ENCODE measurements around the gene IGLL5. TPM values are rescaled to one million over a fixed set of nuclear protein-coding genes. Genes with fewer than 3 reads are reported as not detected.

Gene IGLL5
- total and polyA plus RNA-seq, 2 donors (not counting 1 experiment from before 2014, with no cell fraction given): not detected

GRCh38 chr22:22866381-22867111 lies 21.1 kb upstream of the IGLL5 start:
- no peak overlapping the region for H3K27ac ChIP-seq (ENCODE audit: insufficient read depth, low read length)
- no peak for TF ChIP-seq EZH2 (IDR thresholded peaks at IDR 0.05; ENCODE audit: low read length, missing control alignments)
- TF ChIP-seq, protein P1, sequence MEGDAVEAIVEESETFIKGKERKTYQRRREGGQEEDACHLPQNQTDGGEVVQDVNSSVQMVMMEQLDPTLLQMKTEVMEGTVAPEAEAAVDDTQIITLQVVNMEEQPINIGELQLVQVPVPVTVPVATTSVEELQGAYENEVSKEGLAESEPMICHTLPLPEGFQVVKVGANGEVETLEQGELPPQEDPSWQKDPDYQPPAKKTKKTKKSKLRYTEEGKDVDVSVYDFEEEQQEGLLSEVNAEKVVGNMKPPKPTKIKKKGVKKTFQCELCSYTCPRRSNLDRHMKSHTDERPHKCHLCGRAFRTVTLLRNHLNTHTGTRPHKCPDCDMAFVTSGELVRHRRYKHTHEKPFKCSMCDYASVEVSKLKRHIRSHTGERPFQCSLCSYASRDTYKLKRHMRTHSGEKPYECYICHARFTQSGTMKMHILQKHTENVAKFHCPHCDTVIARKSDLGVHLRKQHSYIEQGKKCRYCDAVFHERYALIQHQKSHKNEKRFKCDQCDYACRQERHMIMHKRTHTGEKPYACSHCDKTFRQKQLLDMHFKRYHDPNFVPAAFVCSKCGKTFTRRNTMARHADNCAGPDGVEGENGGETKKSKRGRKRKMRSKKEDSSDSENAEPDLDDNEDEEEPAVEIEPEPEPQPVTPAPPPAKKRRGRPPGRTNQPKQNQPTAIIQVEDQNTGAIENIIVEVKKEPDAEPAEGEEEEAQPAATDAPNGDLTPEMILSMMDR (conservative IDR thresholded peaks at IDR 0.05 in 1 of 2, IDR thresholded peaks at IDR 0.05 in 1 of 2; ENCODE audit: low read depth in 1 of 2, low read length in 2 of 2): no peak
- H4K20me1 ChIP-seq (ENCODE audit: control insufficient read depth, extremely low read depth, insufficient read depth, low read length): no peaks in the 10 kb centered on the region
- no peaks in the 10 kb centered on the region for H3K9me3 ChIP-seq (ENCODE audit: control insufficient read depth, insufficient read depth, low read depth, low read length)
- H3K9ac ChIP-seq (ENCODE audit: insufficient read depth, low read length): no peak overlapping the region
- no peaks in the 10 kb centered on the region for H3K79me2 ChIP-seq (ENCODE audit: control insufficient read depth, insufficient read depth, low read length)
- no peak overlapping the region for H2AFZ ChIP-seq (ENCODE audit: low read length)
- peak in 1 of 2 donors; percentile 18 for DNase-seq (ENCODE audit: low read depth in 2 of 2)
- no peaks in the 10 kb centered on the region for H3K27me3 ChIP-seq (ENCODE audit: control insufficient read depth, insufficient read depth, low read length)
- H3K4me2 ChIP-seq (ENCODE audit: extremely low read depth, insufficient read depth, low read length): no peak overlapping the region
- no peaks in the 10 kb centered on the region for H3K4me1 ChIP-seq (ENCODE audit: control insufficient read depth, extremely low read depth, insufficient read depth, low read length)
- no peaks in the 10 kb centered on the region for H3K36me3 ChIP-seq (ENCODE audit: control insufficient read depth, insufficient read depth, low read length)
- H3K4me3 ChIP-seq (replicated peaks in 1 of 4; ENCODE audit: control extremely low read depth in 1 of 4, insufficient read depth in 1 of 4, low read depth in 3 of 4, low read length in 4 of 4): no peak overlapping the region

DNA sequence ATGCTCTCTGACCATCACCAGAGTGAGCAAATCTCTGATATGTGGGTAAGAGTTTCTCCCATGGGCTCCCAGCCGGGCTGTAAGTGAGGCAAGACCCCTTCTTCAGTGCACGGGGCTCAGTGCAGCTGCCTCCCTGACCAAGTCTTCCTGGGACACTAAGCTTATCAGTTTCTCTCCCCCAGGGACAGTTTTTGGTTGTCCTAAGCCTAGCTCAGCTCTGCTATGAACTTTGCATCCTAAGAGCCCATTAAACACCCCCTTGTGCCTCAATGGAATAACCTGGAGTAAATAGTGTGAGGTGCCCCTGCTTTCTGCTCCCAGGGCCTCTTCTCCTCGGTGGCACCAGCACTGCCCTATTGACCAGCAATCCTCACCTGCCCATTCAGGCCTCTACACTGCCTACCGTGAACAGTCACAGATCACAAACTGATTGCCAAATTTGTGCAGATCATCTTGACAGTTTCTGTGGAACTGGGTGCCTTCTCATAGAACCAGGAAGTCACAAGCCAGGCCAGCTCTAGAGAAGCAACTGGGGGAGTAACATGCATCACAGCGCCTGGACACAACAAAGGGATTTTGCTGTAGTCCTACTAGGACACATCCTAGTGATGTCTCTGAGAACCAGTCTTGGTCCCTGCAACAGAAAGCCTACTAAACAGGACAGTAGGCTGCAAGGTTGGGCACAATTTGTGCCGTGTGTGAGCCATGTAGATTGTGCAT lies 19.5 kb upstream of the IGLL5 start:
- Histone ChIP-seq H3K36me3 (ENCODE audit: control insufficient read depth, insufficient read depth, low read length) (no peaks in the 10 kb centered on the region), H3K4me1 (ENCODE audit: control insufficient read depth, extremely low read depth, insufficient read depth, low read length) (no peaks in the 10 kb centered on the region), H3K9me3 (ENCODE audit: control insufficient read depth, insufficient read depth, low read depth, low read length) (no peaks in the 10 kb centered on the region), H4K20me1 (ENCODE audit: control insufficient read depth, extremely low read depth, insufficient read depth, low read length) (no peaks in the 10 kb centered on the region), H3K79me2 (ENCODE audit: control insufficient read depth, insufficient read depth, low read length) (no peaks in the 10 kb centered on the region), H3K27me3 (ENCODE audit: control insufficient read depth, insufficient read depth, low read length) (no peaks in the 10 kb centered on the region), H3K4me2 (ENCODE audit: extremely low read depth, insufficient read depth, low read length) (no peak overlapping the region), H3K27ac (ENCODE audit: insufficient read depth, low read length) (no peak overlapping the region), H3K9ac (ENCODE audit: insufficient read depth, low read length) (no peak overlapping the region), H3K4me3 (replicated peaks in 1 of 4; ENCODE audit: control extremely low read depth in 1 of 4, insufficient read depth in 1 of 4, low read depth in 3 of 4, low read length in 4 of 4) (no peak overlapping the region), H2AFZ (ENCODE audit: low read length) (no peak overlapping the region)
- no peak for DNase-seq (ENCODE audit: low read depth in 2 of 2)
- no peak for TF ChIP-seq EZH2 (IDR thresholded peaks at IDR 0.05; ENCODE audit: low read length, missing control alignments)
- TF ChIP-seq, protein P1 (conservative IDR thresholded peaks at IDR 0.05 in 1 of 2, IDR thresholded peaks at IDR 0.05 in 1 of 2; ENCODE audit: low read depth in 1 of 2, low read length in 2 of 2): no peak

DNA sequence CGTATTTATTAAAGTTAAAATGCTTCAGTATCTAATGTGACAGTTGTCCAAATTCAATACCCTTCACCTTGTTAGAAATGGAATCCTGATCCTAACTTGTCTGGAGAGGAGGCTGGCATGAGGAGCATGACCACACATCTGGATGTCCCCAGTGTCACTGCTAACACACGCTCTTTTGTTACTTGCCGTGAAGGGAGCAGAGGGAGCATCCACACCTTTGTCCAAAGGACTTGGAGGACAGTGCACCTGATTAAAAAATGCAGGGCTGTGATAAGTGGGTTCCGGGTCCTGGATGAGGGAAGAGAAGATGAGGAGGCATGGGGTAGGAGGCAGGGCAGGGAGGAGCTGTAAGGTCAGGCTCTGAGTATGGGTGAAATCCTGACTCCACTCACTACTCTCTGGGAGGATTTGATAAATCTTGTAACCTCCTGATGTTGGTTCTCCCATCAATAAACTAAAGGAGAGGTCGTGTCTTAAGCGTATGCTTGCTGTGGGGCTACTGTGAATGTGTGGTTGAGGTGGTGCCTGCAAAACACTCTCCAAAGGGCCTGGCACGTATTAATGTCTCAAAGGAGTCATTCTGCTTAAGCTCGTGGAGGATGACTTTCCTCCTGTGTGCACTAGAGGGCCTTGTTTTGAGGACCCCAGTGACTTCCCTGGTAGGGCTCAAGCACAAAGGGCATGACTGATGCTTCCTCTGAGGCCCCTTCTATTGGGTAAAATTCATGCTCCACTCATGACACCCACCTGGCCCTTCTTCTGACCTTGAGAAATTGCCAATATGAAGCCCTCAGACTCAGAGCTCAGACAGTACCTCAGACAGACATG lies 16.8 kb upstream of the IGLL5 start:
- Histone ChIP-seq H2AFZ (ENCODE audit: low read length) (no peak overlapping the region), H3K27me3 (ENCODE audit: control insufficient read depth, insufficient read depth, low read length) (no peaks in the 10 kb centered on the region), H3K9me3 (ENCODE audit: control insufficient read depth, insufficient read depth, low read depth, low read length) (no peaks in the 10 kb centered on the region), H4K20me1 (ENCODE audit: control insufficient read depth, extremely low read depth, insufficient read depth, low read length) (no peaks in the 10 kb centered on the region), H3K79me2 (ENCODE audit: control insufficient read depth, insufficient read depth, low read length) (no peaks in the 10 kb centered on the region), H3K4me3 (replicated peaks in 1 of 4; ENCODE audit: control extremely low read depth in 1 of 4, insufficient read depth in 1 of 4, low read depth in 3 of 4, low read length in 4 of 4) (no peak overlapping the region), H3K36me3 (ENCODE audit: control insufficient read depth, insufficient read depth, low read length) (no peaks in the 10 kb centered on the region), H3K27ac (ENCODE audit: insufficient read depth, low read length) (no peak overlapping the region), H3K4me2 (ENCODE audit: extremely low read depth, insufficient read depth, low read length) (no peak overlapping the region), H3K9ac (ENCODE audit: insufficient read depth, low read length) (no peak overlapping the region), H3K4me1 (ENCODE audit: control insufficient read depth, extremely low read depth, insufficient read depth, low read length) (no peaks in the 10 kb centered on the region)
- DNase-seq (ENCODE audit: low read depth in 2 of 2): no peak
- TF ChIP-seq, protein P1 (conservative IDR thresholded peaks at IDR 0.05 in 1 of 2, IDR thresholded peaks at IDR 0.05 in 1 of 2; ENCODE audit: low read depth in 1 of 2, low read length in 2 of 2): peak in 1 of 2 donors; percentile 2
- TF ChIP-seq EZH2 (IDR thresholded peaks at IDR 0.05; ENCODE audit: low read length, missing control alignments): no peak

Measured in fibroblast of lung (primary cell).